ENCODE data around the gene SNTG2. TPM values are rescaled to one million over a fixed set of nuclear protein-coding genes. Genes with fewer than 3 reads are reported as not detected.

The SNTG2 gene
- total and polyA plus RNA-seq, 10 of the 15 experiments (the other 5 are each of a cell fraction or from before 2014, with no cell fraction given): not detected

- no peaks in the 10 kb centered on the region for H4K20me1 ChIP-seq (ENCODE audit: control insufficient read depth, insufficient read depth)
- no peaks in the 10 kb centered on the region for H3K4me1 ChIP-seq (ENCODE audit: control insufficient read depth, insufficient read depth, low read length)
- POLR2A ChIA-PET: no interaction called here
- no peak overlapping the region for H3K9ac ChIP-seq (ENCODE audit: control insufficient read depth, insufficient read depth, low read length)
- SMC1A ChIA-PET (ENCODE audit: uncharacterized antibody, unreplicated experiment): no interaction called here
- no peak overlapping the region for H3K4me3 ChIP-seq
- no peak for ATAC-seq
- no peak for FAIRE-seq
- RAD21 ChIA-PET (ENCODE audit: unreplicated experiment): no interaction called here
- H2AFZ ChIP-seq (ENCODE audit: control insufficient read depth, low read depth, low read length): no peak overlapping the region
- in situ Hi-C loops (cut with MboI): no loop called here
- H3K27ac ChIP-seq (ENCODE audit: control insufficient read depth, insufficient read depth): no peak overlapping the region
- no TSS peak for BruUV-seq (replicated peaks)
- no peaks in the 10 kb centered on the region for H3K79me2 ChIP-seq (ENCODE audit: control insufficient read depth, insufficient read depth, low read length)
- 0% methylated on average over 4 of the region's 4 CpGs for WGBS (ENCODE audit: insufficient coverage, insufficient replicate concordance, low lambda C conversion rate, missing lambda C conversion rate)
- CTCF ChIA-PET: no interaction called here
- no peaks in the 10 kb centered on the region for H3K27me3 ChIP-seq (replicated peaks in 1 of 2; ENCODE audit: control insufficient read depth in 2 of 2, insufficient read depth in 2 of 2, low read length in 1 of 2)
- no peaks in the 10 kb centered on the region; the same call in 1 of the 3 replicates for H3K9me3 ChIP-seq (replicated peaks; ENCODE audit: control insufficient read depth, insufficient read depth, low read length)
- DNase-seq (ENCODE audit: low read depth, low spot score): no peak
- H3K4me2 ChIP-seq (ENCODE audit: control insufficient read depth, insufficient read depth): no peak overlapping the region
- no peaks in the 10 kb centered on the region for H3K36me3 ChIP-seq (ENCODE audit: control insufficient read depth in 2 of 2, insufficient read depth in 2 of 2, low read length in 1 of 2)
- intact Hi-C loops (cut with micrococcal nuclease; ENCODE audit: unreplicated experiment): no loop called here
- no peak for TF ChIP-seq FOXK2 (IDR thresholded peaks at IDR 0.05)
- TF ChIP-seq HDGF (IDR thresholded peaks at IDR 0.05): no peak
- TF ChIP-seq SMAD5 (IDR thresholded peaks at IDR 0.05; ENCODE audit: low read depth): no peak
- TF ChIP-seq HDAC2 (IDR thresholded peaks at IDR 0.05): no peak
Measured at GRCh38 chr2:1397350-1397749, 446.7 kb downstream of the SNTG2 start.

- Histone ChIP-seq H3K4me2 (ENCODE audit: control insufficient read depth, insufficient read depth) (no peak overlapping the region), H3K27me3 (replicated peaks in 1 of 2; ENCODE audit: control insufficient read depth in 2 of 2, insufficient read depth in 2 of 2, low read length in 1 of 2) (no peaks in the 10 kb centered on the region), H2AFZ (ENCODE audit: control insufficient read depth, low read depth, low read length) (no peak overlapping the region), H4K20me1 (ENCODE audit: control insufficient read depth, insufficient read depth) (no peaks in the 10 kb centered on the region), H3K4me3 (no peak overlapping the region), H3K9ac (ENCODE audit: control insufficient read depth, insufficient read depth, low read length) (no peak overlapping the region), H3K36me3 (ENCODE audit: control insufficient read depth in 2 of 2, insufficient read depth in 2 of 2, low read length in 1 of 2) (no peaks in the 10 kb centered on the region), H3K79me2 (ENCODE audit: control insufficient read depth, insufficient read depth, low read length) (no peaks in the 10 kb centered on the region), H3K4me1 (ENCODE audit: control insufficient read depth, insufficient read depth, low read length) (no peaks in the 10 kb centered on the region), H3K27ac (ENCODE audit: control insufficient read depth, insufficient read depth) (no peak overlapping the region), H3K9me3 (replicated peaks; ENCODE audit: control insufficient read depth, insufficient read depth, low read length) (no peaks in the 10 kb centered on the region; the same call in 1 of the 3 replicates)
- ChIA-PET RAD21 (ENCODE audit: unreplicated experiment) (no interaction called here), CTCF (no interaction called here), POLR2A (no interaction called here), SMC1A (ENCODE audit: uncharacterized antibody, unreplicated experiment) (no interaction called here)
- 31% methylated on average over 7 of the region's 7 CpGs for WGBS (ENCODE audit: insufficient coverage, insufficient replicate concordance, low lambda C conversion rate, missing lambda C conversion rate)
- DNase-seq (ENCODE audit: low read depth, low spot score): no peak
- no TSS peak for BruUV-seq (replicated peaks)
- in situ Hi-C loops (cut with MboI) (no loop called here), intact Hi-C loops (cut with micrococcal nuclease; ENCODE audit: unreplicated experiment) (no loop called here)
- FAIRE-seq: no peak
- ATAC-seq: no peak
- TF ChIP-seq PKNOX1 (IDR thresholded peaks at IDR 0.05): no peak
- no peak for TF ChIP-seq ZBTB11 (CRISPR knock-in tag; IDR thresholded peaks at IDR 0.05)
- TF ChIP-seq FOXM1 (IDR thresholded peaks at IDR 0.05; ENCODE audit: low read depth, low read length): no peak
- TF ChIP-seq SMAD5 (IDR thresholded peaks at IDR 0.05; ENCODE audit: low read depth): no peak
- no peak for TF ChIP-seq CBX3 (IDR thresholded peaks at IDR 0.05; ENCODE audit: borderline replicate concordance, low read depth)
- TF ChIP-seq TARDBP (IDR thresholded peaks at IDR 0.05; ENCODE audit: borderline replicate concordance): no peak
- no peak for TF ChIP-seq POLR2AphosphoS2 (IDR thresholded peaks at IDR 0.05; ENCODE audit: low read depth, low read length)
- TF ChIP-seq ZSCAN29 (IDR thresholded peaks at IDR 0.05): no peak
- no peak for TF ChIP-seq SRF (IDR thresholded peaks at IDR 0.05; ENCODE audit: low read depth in 2 of 2, low read length in 2 of 2)
- no peak for TF ChIP-seq SREBF1 (IDR thresholded peaks at IDR 0.05; ENCODE audit: low read length)
- TF ChIP-seq RAD51 (IDR thresholded peaks at IDR 0.05): no peak
- no peak for TF ChIP-seq SIN3A (IDR thresholded peaks at IDR 0.05; ENCODE audit: low read depth, low read length)
- no peak for TF ChIP-seq TBL1XR1 (IDR thresholded peaks at IDR 0.05; ENCODE audit: low read depth, low read length)
- no peak for TF ChIP-seq ZNF217 (IDR thresholded peaks at IDR 0.05)
- TF ChIP-seq NFXL1 (IDR thresholded peaks at IDR 0.05; ENCODE audit: borderline replicate concordance): no peak
Measured at GRCh38 chr2:1398191-1398590, 447.5 kb downstream of the SNTG2 start.
